ENCODE data around the gene OPN4. TPM values are rescaled to one million over a fixed set of nuclear protein-coding genes. Genes with fewer than 3 reads are reported as not detected.
A peak's percentile ranks its signal among the peaks of the same experiment; 100 is the strongest.

Gene OPN4
- total and polyA plus RNA-seq, 2 donors: under 0.01 to 0.09 TPM

GRCh38 chr10:86682675-86683074, 28.3 kb downstream of the OPN4 start:
- H3K4me3 ChIP-seq (ENCODE audit: low read length in 2 of 2): no peak overlapping the region
- no peaks in the 10 kb centered on the region for H3K9me3 ChIP-seq (ENCODE audit: control insufficient read depth in 2 of 2, insufficient read depth in 1 of 2, low read length in 1 of 2)
- no peak overlapping the region for H3K27ac ChIP-seq (ENCODE audit: low read depth in 1 of 2, low read length in 1 of 2)
- DNase-seq (ENCODE audit: low read depth in 6 of 9, low spot score in 9 of 9): no peak
- H3K4me1 ChIP-seq (ENCODE audit: control insufficient read depth in 2 of 2, insufficient read depth in 2 of 2, low read length in 2 of 2): no peaks in the 10 kb centered on the region
- H3K36me3 ChIP-seq (ENCODE audit: control insufficient read depth in 2 of 2, insufficient read depth in 2 of 2, low read length in 1 of 2): no peaks in the 10 kb centered on the region
- peaks cover 0 to 20% of the 10 kb centered on the region in 2 donors for H3K27me3 ChIP-seq (ENCODE audit: control insufficient read depth in 2 of 2, insufficient read depth in 1 of 2, low read length in 1 of 2)
- 98% methylated on average over 2 of the region's 2 CpGs for WGBS

- H3K4me3 ChIP-seq (ENCODE audit: low read length in 2 of 2): no peak overlapping the region
- H3K27me3 ChIP-seq (ENCODE audit: control insufficient read depth in 2 of 2, insufficient read depth in 1 of 2, low read length in 1 of 2): peaks cover 0 to 20% of the 10 kb centered on the region in 2 donors
- no peaks in the 10 kb centered on the region for H3K9me3 ChIP-seq (ENCODE audit: control insufficient read depth in 2 of 2, insufficient read depth in 1 of 2, low read length in 1 of 2)
- WGBS: 79% methylated on average over 9 of the region's 9 CpGs
- no peak for DNase-seq (ENCODE audit: low read depth in 6 of 9, low spot score in 9 of 9)
- no peaks in the 10 kb centered on the region for H3K36me3 ChIP-seq (ENCODE audit: control insufficient read depth in 2 of 2, insufficient read depth in 2 of 2, low read length in 1 of 2)
- H3K27ac ChIP-seq (ENCODE audit: low read depth in 1 of 2, low read length in 1 of 2): no peak overlapping the region
- no peaks in the 10 kb centered on the region for H3K4me1 ChIP-seq (ENCODE audit: control insufficient read depth in 2 of 2, insufficient read depth in 2 of 2, low read length in 2 of 2)
Measured at GRCh38 chr10:86684331-86685097, 30.2 kb downstream of the OPN4 start.

GRCh38 chr10:86685416-86685815, 31.1 kb downstream of the OPN4 start:
- Histone ChIP-seq H3K27me3 (ENCODE audit: control insufficient read depth in 2 of 2, insufficient read depth in 1 of 2, low read length in 1 of 2) (peaks cover 0 to 22% of the 10 kb centered on the region in 2 donors), H3K4me3 (ENCODE audit: low read length in 2 of 2) (no peak overlapping the region), H3K27ac (ENCODE audit: low read depth in 1 of 2, low read length in 1 of 2) (no peak overlapping the region), H3K4me1 (ENCODE audit: control insufficient read depth in 2 of 2, insufficient read depth in 2 of 2, low read length in 2 of 2) (no peaks in the 10 kb centered on the region), H3K9me3 (ENCODE audit: control insufficient read depth in 2 of 2, insufficient read depth in 1 of 2, low read length in 1 of 2) (no peaks in the 10 kb centered on the region), H3K36me3 (ENCODE audit: control insufficient read depth in 2 of 2, insufficient read depth in 2 of 2, low read length in 1 of 2) (no peaks in the 10 kb centered on the region)
- DNase-seq (ENCODE audit: low read depth in 6 of 9, low spot score in 9 of 9): no peak
- WGBS: 96% methylated on average over 9 of the region's 9 CpGs

- no peak overlapping the region for H3K4me3 ChIP-seq (ENCODE audit: low read length in 2 of 2)
- no peaks in the 10 kb centered on the region for H3K4me1 ChIP-seq (ENCODE audit: control insufficient read depth in 2 of 2, insufficient read depth in 2 of 2, low read length in 2 of 2)
- no peak for DNase-seq (ENCODE audit: low read depth in 6 of 9, low spot score in 9 of 9)
- no peak overlapping the region for H3K27ac ChIP-seq (ENCODE audit: low read depth in 1 of 2, low read length in 1 of 2)
- no peaks in the 10 kb centered on the region for H3K9me3 ChIP-seq (ENCODE audit: control insufficient read depth in 2 of 2, insufficient read depth in 1 of 2, low read length in 1 of 2)
- H3K27me3 ChIP-seq (ENCODE audit: control insufficient read depth in 2 of 2, insufficient read depth in 1 of 2, low read length in 1 of 2): peaks cover 0 to 22% of the 10 kb centered on the region in 2 donors
- 86% methylated on average over 13 of the region's 13 CpGs for WGBS
- H3K36me3 ChIP-seq (ENCODE audit: control insufficient read depth in 2 of 2, insufficient read depth in 2 of 2, low read length in 1 of 2): no peaks in the 10 kb centered on the region
Measured at GRCh38 chr10:86685893-86686632, 31.7 kb downstream of the OPN4 start.

- DNase-seq (ENCODE audit: low read depth in 6 of 9, low spot score in 9 of 9): no peak
- no peak overlapping the region for H3K27ac ChIP-seq (ENCODE audit: low read depth in 1 of 2, low read length in 1 of 2)
Measured at GRCh38 chr10:86686972-86687371, 32.6 kb downstream of the OPN4 start.

GRCh38 chr10:86687750-86688149, 33.4 kb downstream of the OPN4 start:
- Histone ChIP-seq H3K27ac (ENCODE audit: low read depth in 1 of 2, low read length in 1 of 2) (no peak overlapping the region), H3K4me3 (ENCODE audit: low read length in 2 of 2) (no peak overlapping the region), H3K9me3 (ENCODE audit: control insufficient read depth in 2 of 2, insufficient read depth in 1 of 2, low read length in 1 of 2) (no peaks in the 10 kb centered on the region), H3K27me3 (ENCODE audit: control insufficient read depth in 2 of 2, insufficient read depth in 1 of 2, low read length in 1 of 2) (peaks cover 0 to 22% of the 10 kb centered on the region in 2 donors), H3K4me1 (ENCODE audit: control insufficient read depth in 2 of 2, insufficient read depth in 2 of 2, low read length in 2 of 2) (no peaks in the 10 kb centered on the region), H3K36me3 (ENCODE audit: control insufficient read depth in 2 of 2, insufficient read depth in 2 of 2, low read length in 1 of 2) (no peaks in the 10 kb centered on the region)
- WGBS: 74% methylated on average over 4 of the region's 4 CpGs
- no peak for DNase-seq (ENCODE audit: low read depth in 6 of 9, low spot score in 9 of 9)

More at GRCh38 chr10:86686972-86687371, 32.6 kb downstream of the OPN4 start:
- Histone ChIP-seq H3K4me3 (ENCODE audit: low read length in 2 of 2) (no peak overlapping the region), H3K27me3 (ENCODE audit: control insufficient read depth in 2 of 2, insufficient read depth in 1 of 2, low read length in 1 of 2) (peaks cover 0 to 22% of the 10 kb centered on the region in 2 donors), H3K36me3 (ENCODE audit: control insufficient read depth in 2 of 2, insufficient read depth in 2 of 2, low read length in 1 of 2) (no peaks in the 10 kb centered on the region), H3K9me3 (ENCODE audit: control insufficient read depth in 2 of 2, insufficient read depth in 1 of 2, low read length in 1 of 2) (no peaks in the 10 kb centered on the region), H3K4me1 (ENCODE audit: control insufficient read depth in 2 of 2, insufficient read depth in 2 of 2, low read length in 2 of 2) (no peaks in the 10 kb centered on the region)
- WGBS: 96% methylated on average over 19 of the region's 19 CpGs

GRCh38 chr10:86688398-86688921, 34.1 kb downstream of the OPN4 start:
- H3K27me3 ChIP-seq (ENCODE audit: control insufficient read depth in 2 of 2, insufficient read depth in 1 of 2, low read length in 1 of 2): peaks cover 0 to 21% of the 10 kb centered on the region in 2 donors

GRCh38 chr10:86689146-86689545, 34.8 kb downstream of the OPN4 start:
- H3K27ac ChIP-seq (ENCODE audit: low read depth in 1 of 2, low read length in 1 of 2): no peak overlapping the region
- no peaks in the 10 kb centered on the region for H3K9me3 ChIP-seq (ENCODE audit: control insufficient read depth in 2 of 2, insufficient read depth in 1 of 2, low read length in 1 of 2)
- H3K4me3 ChIP-seq (ENCODE audit: low read length in 2 of 2): no peak overlapping the region
- no peaks in the 10 kb centered on the region for H3K4me1 ChIP-seq (ENCODE audit: control insufficient read depth in 2 of 2, insufficient read depth in 2 of 2, low read length in 2 of 2)
- no peak for DNase-seq (ENCODE audit: low read depth in 6 of 9, low spot score in 9 of 9)
- peaks cover 0 to 18% of the 10 kb centered on the region in 2 donors for H3K27me3 ChIP-seq (ENCODE audit: control insufficient read depth in 2 of 2, insufficient read depth in 1 of 2, low read length in 1 of 2)
- H3K36me3 ChIP-seq (ENCODE audit: control insufficient read depth in 2 of 2, insufficient read depth in 2 of 2, low read length in 1 of 2): no peaks in the 10 kb centered on the region
- WGBS: 92% methylated on average over 13 of the region's 13 CpGs

More at GRCh38 chr10:86688398-86688921, 34.1 kb downstream of the OPN4 start:
- Histone ChIP-seq H3K9me3 (ENCODE audit: control insufficient read depth in 2 of 2, insufficient read depth in 1 of 2, low read length in 1 of 2) (no peaks in the 10 kb centered on the region), H3K27ac (ENCODE audit: low read depth in 1 of 2, low read length in 1 of 2) (no peak overlapping the region), H3K4me3 (ENCODE audit: low read length in 2 of 2) (no peak overlapping the region), H3K36me3 (ENCODE audit: control insufficient read depth in 2 of 2, insufficient read depth in 2 of 2, low read length in 1 of 2) (no peaks in the 10 kb centered on the region), H3K4me1 (ENCODE audit: control insufficient read depth in 2 of 2, insufficient read depth in 2 of 2, low read length in 2 of 2) (no peaks in the 10 kb centered on the region)
- 45% methylated on average over 8 of the region's 8 CpGs for WGBS
- peak in 8 of 9 donors; percentile 8 to 56 (median 28) for DNase-seq (ENCODE audit: low read depth in 6 of 9, low spot score in 9 of 9)

- H3K4me3 ChIP-seq (ENCODE audit: low read length in 2 of 2): no peak overlapping the region
- 94% methylated on average over 5 of the region's 5 CpGs for WGBS
- H3K27ac ChIP-seq (ENCODE audit: low read depth in 1 of 2, low read length in 1 of 2): no peak overlapping the region
Measured at GRCh38 chr10:86690231-86690630, 35.9 kb downstream of the OPN4 start.

More at GRCh38 chr10:86690231-86690630, 35.9 kb downstream of the OPN4 start:
- no peaks in the 10 kb centered on the region for H3K36me3 ChIP-seq (ENCODE audit: control insufficient read depth in 2 of 2, insufficient read depth in 2 of 2, low read length in 1 of 2)
- no peaks in the 10 kb centered on the region for H3K9me3 ChIP-seq (ENCODE audit: control insufficient read depth in 2 of 2, insufficient read depth in 1 of 2, low read length in 1 of 2)
- peaks cover 0 to 12% of the 10 kb centered on the region in 2 donors for H3K27me3 ChIP-seq (ENCODE audit: control insufficient read depth in 2 of 2, insufficient read depth in 1 of 2, low read length in 1 of 2)
- H3K4me1 ChIP-seq (ENCODE audit: control insufficient read depth in 2 of 2, insufficient read depth in 2 of 2, low read length in 2 of 2): no peaks in the 10 kb centered on the region
- DNase-seq (ENCODE audit: low read depth in 6 of 9, low spot score in 9 of 9): no peak

All from thymus (tissue), 11 donors.